ENCODE data around the gene PAPPA.

GRCh38 chr9:116123171-116123570 lies 30.4 kb upstream of the PAPPA start:
- TF ChIP-seq ZNF311 (tag by site-specific recombination; IDR thresholded peaks at IDR 0.05; ENCODE audit: borderline replicate concordance) (no peak), ZNF132 (tag by site-specific recombination; IDR thresholded peaks at IDR 0.05; ENCODE audit: borderline replicate concordance) (no peak), OVOL3 (tag by site-specific recombination; IDR thresholded peaks at IDR 0.05) (no peak), ZFP69B (tag by site-specific recombination; IDR thresholded peaks at IDR 0.05) (no peak), ZNF341 (tag by site-specific recombination; IDR thresholded peaks at IDR 0.05; ENCODE audit: low read depth) (no peak), GLI2 (tag by site-specific recombination; IDR thresholded peaks at IDR 0.05; ENCODE audit: borderline replicate concordance, low read depth) (no peak), SETDB1 (IDR thresholded peaks at IDR 0.05; ENCODE audit: insufficient read length, low read length) (no peak), ZNF560 (tag by site-specific recombination; IDR thresholded peaks at IDR 0.05; ENCODE audit: borderline replicate concordance) (no peak), INSM2 (tag by site-specific recombination; IDR thresholded peaks at IDR 0.05) (no peak), ZNF174 (tag by site-specific recombination; IDR thresholded peaks at IDR 0.05) (no peak), HIC1 (tag by site-specific recombination; IDR thresholded peaks at IDR 0.05) (no peak), ZNF239 (tag by site-specific recombination; IDR thresholded peaks at IDR 0.05) (no peak)
- TF ChIP-seq, protein P1, sequence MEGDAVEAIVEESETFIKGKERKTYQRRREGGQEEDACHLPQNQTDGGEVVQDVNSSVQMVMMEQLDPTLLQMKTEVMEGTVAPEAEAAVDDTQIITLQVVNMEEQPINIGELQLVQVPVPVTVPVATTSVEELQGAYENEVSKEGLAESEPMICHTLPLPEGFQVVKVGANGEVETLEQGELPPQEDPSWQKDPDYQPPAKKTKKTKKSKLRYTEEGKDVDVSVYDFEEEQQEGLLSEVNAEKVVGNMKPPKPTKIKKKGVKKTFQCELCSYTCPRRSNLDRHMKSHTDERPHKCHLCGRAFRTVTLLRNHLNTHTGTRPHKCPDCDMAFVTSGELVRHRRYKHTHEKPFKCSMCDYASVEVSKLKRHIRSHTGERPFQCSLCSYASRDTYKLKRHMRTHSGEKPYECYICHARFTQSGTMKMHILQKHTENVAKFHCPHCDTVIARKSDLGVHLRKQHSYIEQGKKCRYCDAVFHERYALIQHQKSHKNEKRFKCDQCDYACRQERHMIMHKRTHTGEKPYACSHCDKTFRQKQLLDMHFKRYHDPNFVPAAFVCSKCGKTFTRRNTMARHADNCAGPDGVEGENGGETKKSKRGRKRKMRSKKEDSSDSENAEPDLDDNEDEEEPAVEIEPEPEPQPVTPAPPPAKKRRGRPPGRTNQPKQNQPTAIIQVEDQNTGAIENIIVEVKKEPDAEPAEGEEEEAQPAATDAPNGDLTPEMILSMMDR (tag by site-specific recombination; IDR thresholded peaks at IDR 0.05), result no peak
- TF ChIP-seq, protein P2, sequence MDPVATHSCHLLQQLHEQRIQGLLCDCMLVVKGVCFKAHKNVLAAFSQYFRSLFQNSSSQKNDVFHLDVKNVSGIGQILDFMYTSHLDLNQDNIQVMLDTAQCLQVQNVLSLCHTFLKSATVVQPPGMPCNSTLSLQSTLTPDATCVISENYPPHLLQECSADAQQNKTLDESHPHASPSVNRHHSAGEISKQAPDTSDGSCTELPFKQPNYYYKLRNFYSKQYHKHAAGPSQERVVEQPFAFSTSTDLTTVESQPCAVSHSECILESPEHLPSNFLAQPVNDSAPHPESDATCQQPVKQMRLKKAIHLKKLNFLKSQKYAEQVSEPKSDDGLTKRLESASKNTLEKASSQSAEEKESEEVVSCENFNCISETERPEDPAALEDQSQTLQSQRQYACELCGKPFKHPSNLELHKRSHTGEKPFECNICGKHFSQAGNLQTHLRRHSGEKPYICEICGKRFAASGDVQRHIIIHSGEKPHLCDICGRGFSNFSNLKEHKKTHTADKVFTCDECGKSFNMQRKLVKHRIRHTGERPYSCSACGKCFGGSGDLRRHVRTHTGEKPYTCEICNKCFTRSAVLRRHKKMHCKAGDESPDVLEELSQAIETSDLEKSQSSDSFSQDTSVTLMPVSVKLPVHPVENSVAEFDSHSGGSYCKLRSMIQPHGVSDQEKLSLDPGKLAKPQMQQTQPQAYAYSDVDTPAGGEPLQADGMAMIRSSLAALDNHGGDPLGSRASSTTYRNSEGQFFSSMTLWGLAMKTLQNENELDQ (tag by site-specific recombination; IDR thresholded peaks at IDR 0.05; ENCODE audit: low read depth), result no peak

Data from HEK293 (cell line).